ENCODE results near the gene ARMC9. TPM values are rescaled to one million over a fixed set of nuclear protein-coding genes. Genes with fewer than 3 reads are reported as not detected.

ARMC9 gene
- total RNA-seq, 4 donors from 2014 or later, result 0.20 to 7.2 (median 3.2) TPM

DNA sequence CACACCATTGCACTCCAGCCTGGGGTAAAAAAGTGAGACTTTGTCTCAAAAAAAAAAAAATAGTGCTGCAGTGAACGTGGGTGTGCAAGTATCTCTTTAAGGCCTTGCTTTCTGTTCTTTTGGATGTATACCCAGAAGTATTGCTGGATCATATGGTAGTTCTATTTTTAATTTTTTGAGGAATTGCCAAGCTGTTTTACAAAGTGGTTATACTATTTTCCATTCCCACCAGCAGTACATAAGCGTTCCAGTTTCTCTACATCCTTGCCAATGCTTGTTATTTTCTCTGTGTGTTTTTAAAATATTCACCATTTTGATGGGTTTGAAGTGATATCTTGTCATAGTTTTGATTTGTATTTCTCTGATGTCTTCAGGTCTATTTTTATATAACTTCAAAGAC lies 13.1 kb downstream of the ARMC9 start:
- peaks cover 15 to 20% of the 10 kb centered on the region in 2 donors for H3K4me1 ChIP-seq
- peak overlapping the region; percentile 79 to 90 (median 85) for H3K27ac ChIP-seq

DNA sequence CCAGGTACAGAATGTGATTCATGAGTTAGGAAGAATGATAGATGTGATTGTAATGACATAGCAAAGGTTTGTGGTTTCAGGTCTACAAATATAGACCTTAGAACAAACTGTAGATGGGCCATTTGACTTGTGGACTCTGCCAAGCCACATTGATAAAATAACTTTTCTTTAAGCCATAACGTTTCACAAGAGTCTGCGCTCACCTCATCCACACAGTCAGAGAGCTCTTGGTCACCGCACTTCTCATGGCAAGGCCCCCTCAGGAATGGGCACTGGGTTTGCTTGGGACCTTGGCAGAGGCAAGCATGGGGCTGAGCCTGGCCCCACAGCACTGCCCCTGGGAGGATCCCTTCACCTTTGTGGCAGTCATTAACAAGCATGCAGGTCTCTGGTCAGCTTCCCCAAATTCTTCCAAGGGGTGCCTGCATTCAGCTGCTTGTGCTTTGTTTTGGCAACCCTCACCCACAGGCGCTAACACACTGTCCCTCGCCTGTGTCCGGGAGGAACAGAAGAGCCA lies 14.0 kb downstream of the ARMC9 start:
- H3K4me3 ChIP-seq, result no peak overlapping the region
- H3K9me3 ChIP-seq, result no peaks in the 10 kb centered on the region
- in situ Hi-C loops (cut with MboI; ENCODE audit: low sequenced_read_pairs in 4 of 4), result no loop called here
- peaks cover 15 to 20% of the 10 kb centered on the region in 2 donors for H3K4me1 ChIP-seq
- DNase-seq, result peak in 1 of 2 donors; percentile 32
- no peaks in the 10 kb centered on the region for H3K36me3 ChIP-seq
- ATAC-seq, result peak; percentile 81 to 85
- intact Hi-C loops (cut with DNase I; ENCODE audit: low total_unique reads), result no loop called here
- H3K27ac ChIP-seq, result peak overlapping the region; percentile 79 to 90 (median 85)
- no peak for TF ChIP-seq POLR2A (IDR thresholded peaks at IDR 0.05)
- TF ChIP-seq, protein P1, sequence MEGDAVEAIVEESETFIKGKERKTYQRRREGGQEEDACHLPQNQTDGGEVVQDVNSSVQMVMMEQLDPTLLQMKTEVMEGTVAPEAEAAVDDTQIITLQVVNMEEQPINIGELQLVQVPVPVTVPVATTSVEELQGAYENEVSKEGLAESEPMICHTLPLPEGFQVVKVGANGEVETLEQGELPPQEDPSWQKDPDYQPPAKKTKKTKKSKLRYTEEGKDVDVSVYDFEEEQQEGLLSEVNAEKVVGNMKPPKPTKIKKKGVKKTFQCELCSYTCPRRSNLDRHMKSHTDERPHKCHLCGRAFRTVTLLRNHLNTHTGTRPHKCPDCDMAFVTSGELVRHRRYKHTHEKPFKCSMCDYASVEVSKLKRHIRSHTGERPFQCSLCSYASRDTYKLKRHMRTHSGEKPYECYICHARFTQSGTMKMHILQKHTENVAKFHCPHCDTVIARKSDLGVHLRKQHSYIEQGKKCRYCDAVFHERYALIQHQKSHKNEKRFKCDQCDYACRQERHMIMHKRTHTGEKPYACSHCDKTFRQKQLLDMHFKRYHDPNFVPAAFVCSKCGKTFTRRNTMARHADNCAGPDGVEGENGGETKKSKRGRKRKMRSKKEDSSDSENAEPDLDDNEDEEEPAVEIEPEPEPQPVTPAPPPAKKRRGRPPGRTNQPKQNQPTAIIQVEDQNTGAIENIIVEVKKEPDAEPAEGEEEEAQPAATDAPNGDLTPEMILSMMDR (IDR thresholded peaks at IDR 0.05 in 4 of 5, conservative IDR thresholded peaks at IDR 0.05 in 1 of 5), result no peak
- H3K27me3 ChIP-seq, result no peaks in the 10 kb centered on the region

More for the DNA sequence above, 13.1 kb downstream of the ARMC9 start:
- intact Hi-C loops (cut with DNase I; ENCODE audit: low total_unique reads) (loop anchor here (2.0 kb wide), 1 partner anchor 29 kb away; no protein-coding TSS in a partner anchor), in situ Hi-C loops (cut with MboI; ENCODE audit: low sequenced_read_pairs in 4 of 4) (no loop called here)
- no peaks in the 10 kb centered on the region for H3K9me3 ChIP-seq
- no peak overlapping the region for H3K4me3 ChIP-seq
- H3K36me3 ChIP-seq, result no peaks in the 10 kb centered on the region
- H3K27me3 ChIP-seq, result no peaks in the 10 kb centered on the region
- DNase-seq, result no peak
- TF ChIP-seq POLR2A (IDR thresholded peaks at IDR 0.05), result no peak
- TF ChIP-seq, protein P1 (IDR thresholded peaks at IDR 0.05 in 4 of 5, conservative IDR thresholded peaks at IDR 0.05 in 1 of 5), result no peak
- ATAC-seq, result peak; percentile 52 to 63

DNA sequence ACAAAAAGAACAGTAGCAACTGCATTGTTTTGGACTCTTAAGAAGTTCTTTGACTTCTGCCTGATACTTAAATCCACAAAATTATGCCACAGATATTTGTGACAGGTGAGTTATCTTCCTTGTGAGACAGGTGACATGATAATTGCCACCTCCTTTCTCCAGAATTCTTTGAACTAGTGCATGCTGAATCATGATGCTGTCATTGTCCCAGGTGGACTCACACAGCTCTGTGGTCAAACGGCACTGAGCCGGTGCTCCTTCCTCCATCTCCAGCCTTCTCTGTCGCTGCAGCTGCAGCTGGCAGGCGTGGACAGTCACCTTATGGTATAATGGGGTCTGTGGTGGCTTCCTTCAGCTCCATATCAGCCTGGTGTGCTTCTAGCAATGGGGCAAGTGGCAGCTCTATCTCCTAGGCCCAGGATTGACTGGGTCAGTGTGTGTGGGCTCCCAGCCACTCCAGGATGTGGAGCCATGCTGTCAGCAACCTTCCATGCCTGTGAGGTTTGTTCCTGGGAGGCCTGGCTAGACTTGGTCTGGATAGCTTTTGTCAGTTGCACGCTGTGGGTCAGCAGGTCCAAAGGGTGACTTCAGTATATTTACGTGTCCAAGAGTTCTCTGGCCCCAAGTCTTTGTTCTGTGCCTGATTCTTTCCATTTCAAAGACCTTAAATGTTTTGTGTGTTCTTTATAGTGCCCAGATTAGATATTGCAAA lies 15.7 kb downstream of the ARMC9 start:
- Histone ChIP-seq H3K36me3 (no peaks in the 10 kb centered on the region), H3K27ac (peak overlapping the region in 1 of 4 donors; percentile 90), H3K4me1 (peaks cover 15 to 28% of the 10 kb centered on the region in 2 donors), H3K9me3 (no peaks in the 10 kb centered on the region), H3K4me3 (no peak overlapping the region), H3K27me3 (no peaks in the 10 kb centered on the region)
- intact Hi-C loops (cut with DNase I; ENCODE audit: low total_unique reads) (no loop called here), in situ Hi-C loops (cut with MboI; ENCODE audit: low sequenced_read_pairs in 4 of 4) (no loop called here)
- TF ChIP-seq, protein P1 (IDR thresholded peaks at IDR 0.05 in 4 of 5, conservative IDR thresholded peaks at IDR 0.05 in 1 of 5), result no peak
- TF ChIP-seq POLR2A (IDR thresholded peaks at IDR 0.05), result no peak
- DNase-seq, result no peak
- no peak for ATAC-seq

DNA sequence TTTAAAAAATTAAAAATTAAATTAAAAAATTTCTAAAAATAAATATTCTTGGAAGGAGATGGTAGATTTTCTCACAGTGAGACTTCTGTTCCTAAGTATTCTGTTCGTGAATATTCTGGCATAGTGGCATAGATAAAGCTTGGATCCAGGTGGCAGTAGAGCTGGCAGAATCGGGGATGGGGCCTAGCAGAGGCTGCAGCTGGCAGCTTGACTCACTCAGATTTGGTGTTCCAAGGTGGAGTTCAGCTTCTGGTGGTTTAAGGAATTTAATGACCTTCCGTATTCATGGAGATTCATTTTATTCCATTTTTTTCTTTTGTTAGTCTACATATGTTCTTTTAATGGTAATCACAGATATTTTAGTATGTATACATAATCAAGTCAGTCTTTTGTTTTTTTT lies 19.9 kb downstream of the ARMC9 start:
- in situ Hi-C loops (cut with MboI; ENCODE audit: low sequenced_read_pairs in 4 of 4), result no loop called here
- DNase-seq, result no peak

More for the DNA sequence above, 19.9 kb downstream of the ARMC9 start:
- peak overlapping the region in 1 of 4 donors; percentile 47 for H3K27ac ChIP-seq
- no peak for TF ChIP-seq POLR2A (IDR thresholded peaks at IDR 0.05)
- TF ChIP-seq, protein P1 (IDR thresholded peaks at IDR 0.05 in 4 of 5, conservative IDR thresholded peaks at IDR 0.05 in 1 of 5), result no peak
- peaks cover 0 to 20% of the 10 kb centered on the region in 2 donors for H3K4me1 ChIP-seq
- H3K27me3 ChIP-seq, result no peaks in the 10 kb centered on the region
- no peaks in the 10 kb centered on the region for H3K9me3 ChIP-seq
- ATAC-seq, result no peak
- no peaks in the 10 kb centered on the region for H3K36me3 ChIP-seq
- H3K4me3 ChIP-seq, result no peak overlapping the region
- intact Hi-C loops (cut with DNase I; ENCODE audit: low total_unique reads), result no loop called here

Measured in gastrocnemius medialis (tissue), 4 donors.